Karpas-422 (cell line): ENCODE measurements around the gene CASP4. TPM values are rescaled to one million over a fixed set of nuclear protein-coding genes. Genes with fewer than 3 reads are reported as not detected.

Source experiments
- DNase-seq: peaks from one replicate; pipeline ENCODE4 v3.0.0-alpha.2; 2015
- H2AFZ ChIP-seq: fragments of 200-600 bp; sonication (generic); 2 replicates; pipeline ENCODE4 v1.6.1; 2014; ENCODE audit warnings: antibody characterized with exemption, low read length, mixed read lengths
- H3K27ac ChIP-seq: fragments of 200-600 bp; sonication (generic); 2 replicates; pipeline ENCODE4 v1.5.1; 2014; ENCODE audit warnings: mild to moderate bottlenecking, low read length, moderate library complexity
- H3K27me3 ChIP-seq: fragments of 200-600 bp; sonication (generic); 2 replicates; pipeline ENCODE4 v1.6.1; 2014; ENCODE audit warnings: low read length, mixed read lengths
- H3K36me3 ChIP-seq: fragments of 200-600 bp; sonication (generic); 2 replicates; pipeline ENCODE4 v1.6.1; 2014; ENCODE audit warnings: low read length, mixed read lengths; ENCODE audit not compliant: insufficient read depth
- H3K4me1 ChIP-seq: fragments of 200-600 bp; sonication (generic); 2 replicates; pipeline ENCODE4 v1.6.1; 2014; ENCODE audit warnings: mild to moderate bottlenecking, low read length, mixed read lengths
- H3K4me2 ChIP-seq: fragments of 200-600 bp; sonication (generic); 2 replicates; pipeline ENCODE4 v1.6.1; 2014; ENCODE audit warnings: low read length, low read depth, mild to moderate bottlenecking; ENCODE audit not compliant: poor library complexity, severe bottlenecking
- H3K4me3 ChIP-seq: fragments of 200-600 bp; sonication (generic); 2 replicates; pipeline ENCODE4 v1.5.1; 2014; ENCODE audit warnings: mild to moderate bottlenecking, antibody characterized with exemption, low read length, mixed read lengths
- H3K79me2 ChIP-seq: fragments of 200-600 bp; sonication (generic); 2 replicates; pipeline ENCODE4 v1.6.1; 2014; ENCODE audit warnings: mild to moderate bottlenecking, low read length, mixed read lengths
- H3K9ac ChIP-seq: fragments of 200-600 bp; sonication (generic); 2 replicates; pipeline ENCODE4 v1.6.0; 2014; ENCODE audit warnings: low read length
- H3K9me2 ChIP-seq: fragments of 200-600 bp; sonication (generic), shearing (Covaris generic); replicated peaks from 2 replicates; pipeline ENCODE4 v1.6.0; 2014; ENCODE audit warnings: mild to moderate bottlenecking, low read length, moderate library complexity; ENCODE audit not compliant: insufficient read depth
- H3K9me3 ChIP-seq: fragments of 300-700, 200-600 bp; sonication (generic); 2 replicates; pipeline ENCODE4 v1.6.1; 2014; ENCODE audit warnings: low read length, mixed read lengths
- H4K20me1 ChIP-seq: fragments of 200-600 bp; sonication (generic); 2 replicates; pipeline ENCODE4 v1.6.1; 2014; ENCODE audit warnings: mild to moderate bottlenecking, antibody characterized with exemption, low read length, low read depth; ENCODE audit not compliant: insufficient read depth
- total RNA-seq: library from RNA; depleted of rRNA; stranded (reverse); fragments of >200 nt; shearing (Covaris generic); gene quantifications from 2 replicates; pipeline ENCODE4 v1.2.3, GENCODE V29; 2014; ENCODE audit warnings: low replicate concordance; rRNA removed

The CASP4 gene
- 23.4 and 44.7 TPM in 2 replicates for total RNA-seq

DNA sequence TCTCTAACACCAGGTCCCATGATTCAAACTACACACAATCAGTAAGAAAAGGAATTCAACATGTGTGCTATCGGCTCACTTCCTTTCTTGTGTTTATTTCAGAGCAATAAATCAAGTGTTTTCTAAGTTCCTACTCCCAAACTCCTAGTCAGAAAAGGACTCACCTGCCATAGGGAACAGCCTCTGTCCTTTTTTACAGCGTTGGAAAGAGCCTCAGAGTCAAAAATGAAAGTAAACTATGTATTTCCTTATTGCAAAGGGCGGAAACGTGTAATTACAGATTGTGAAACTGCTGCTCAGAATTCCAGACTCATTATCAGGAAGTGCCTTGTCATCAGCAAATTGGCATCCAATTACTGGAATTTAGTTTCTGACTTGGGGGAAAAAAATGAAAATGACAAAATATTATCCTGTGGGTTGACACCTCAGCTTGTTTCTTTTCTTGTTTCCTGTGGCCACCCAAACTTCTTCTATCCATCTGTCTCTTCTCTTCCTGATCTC is at the start of gene CASP4:
CASP4 (minus strand) TSS at position 220 of the 501 bp plus-strand sequence; CDS start at position 171, 49 bp downstream.
- Histone ChIP-seq H3K27me3 (peaks cover under 1% of the 10 kb centered on the region; the same call in 1 of the 2 replicates), H3K4me1 (peaks cover 15% of the 10 kb centered on the region), H3K9me3 (no peaks in the 10 kb centered on the region), H3K79me2 (no peaks in the 10 kb centered on the region), H2AFZ (peak within 1 kb of the TSS; percentile 73), H3K36me3 (no peaks in the 10 kb centered on the region), H3K9me2 (0 out of 2 replicates have a peak, but pooled peaks cover 4% of the 10 kb centered on the region), H3K9ac (peak within 1 kb of the TSS; percentile 56), H3K4me2 (peak within 1 kb of the TSS; percentile 67), H3K27ac (no peak within 1 kb of the TSS), H3K4me3 (peak within 1 kb of the TSS; percentile 65), H4K20me1 (no peaks in the 10 kb centered on the region)
- DNase-seq: peak; percentile 67

GRCh38 chr11:105007463-105007862 is 39.1 kb upstream of the CASP4 start:
- Histone ChIP-seq H3K4me3 (no peak overlapping the region), H3K27ac (no peak overlapping the region), H2AFZ (no peak overlapping the region), H3K79me2 (no peaks in the 10 kb centered on the region), H3K36me3 (no peaks in the 10 kb centered on the region), H3K27me3 (no peaks in the 10 kb centered on the region), H3K4me2 (no peak overlapping the region), H3K4me1 (no peaks in the 10 kb centered on the region), H3K9me3 (no peaks in the 10 kb centered on the region), H3K9ac (no peak overlapping the region), H4K20me1 (no peaks in the 10 kb centered on the region), H3K9me2 (no peaks in the 10 kb centered on the region)
- DNase-seq: no peak

GRCh38 chr11:105005451-105005845 is 37.1 kb upstream of the CASP4 start:
- Histone ChIP-seq H3K4me3 (no peak overlapping the region), H3K27ac (no peak overlapping the region), H3K9me2 (no peaks in the 10 kb centered on the region), H3K36me3 (no peaks in the 10 kb centered on the region), H3K27me3 (no peaks in the 10 kb centered on the region), H3K4me1 (no peaks in the 10 kb centered on the region), H2AFZ (no peak overlapping the region), H3K9ac (no peak overlapping the region), H3K79me2 (no peaks in the 10 kb centered on the region), H3K4me2 (no peak overlapping the region), H3K9me3 (no peaks in the 10 kb centered on the region), H4K20me1 (no peaks in the 10 kb centered on the region)
- no peak for DNase-seq

GRCh38 chr11:105004021-105004420 is 35.6 kb upstream of the CASP4 start:
- Histone ChIP-seq H3K9ac (no peak overlapping the region), H3K9me2 (no peaks in the 10 kb centered on the region), H3K27ac (no peak overlapping the region), H3K4me3 (no peak overlapping the region), H3K36me3 (no peaks in the 10 kb centered on the region), H3K4me1 (no peaks in the 10 kb centered on the region), H3K79me2 (no peaks in the 10 kb centered on the region), H3K4me2 (no peak overlapping the region), H2AFZ (no peak overlapping the region), H4K20me1 (no peaks in the 10 kb centered on the region), H3K9me3 (no peaks in the 10 kb centered on the region), H3K27me3 (no peaks in the 10 kb centered on the region)
- DNase-seq: no peak

GRCh38 chr11:105003151-105003550 is 34.8 kb upstream of the CASP4 start:
- H3K9ac ChIP-seq: no peak overlapping the region
- H3K4me2 ChIP-seq: no peak overlapping the region
- no peaks in the 10 kb centered on the region for H3K27me3 ChIP-seq
- DNase-seq: no peak
- H3K36me3 ChIP-seq: no peaks in the 10 kb centered on the region
- no peak overlapping the region for H2AFZ ChIP-seq
- no peaks in the 10 kb centered on the region for H4K20me1 ChIP-seq
- no peaks in the 10 kb centered on the region for H3K4me1 ChIP-seq
- H3K27ac ChIP-seq: no peak overlapping the region
- no peaks in the 10 kb centered on the region for H3K9me3 ChIP-seq
- H3K4me3 ChIP-seq: no peak overlapping the region
- no peaks in the 10 kb centered on the region for H3K79me2 ChIP-seq
- no peaks in the 10 kb centered on the region for H3K9me2 ChIP-seq

- H3K9me2 ChIP-seq: no peaks in the 10 kb centered on the region
- H3K27ac ChIP-seq: no peak overlapping the region
Measured at GRCh38 chr11:105000797-105001196, 32.4 kb upstream of the CASP4 start.

GRCh38 chr11:105000167-105000566 is 31.8 kb upstream of the CASP4 start:
- Histone ChIP-seq H3K4me3 (no peak overlapping the region), H3K27me3 (no peaks in the 10 kb centered on the region), H3K4me2 (no peak overlapping the region), H3K9ac (no peak overlapping the region), H3K4me1 (no peaks in the 10 kb centered on the region), H3K36me3 (no peaks in the 10 kb centered on the region), H2AFZ (no peak overlapping the region), H4K20me1 (no peaks in the 10 kb centered on the region), H3K79me2 (no peaks in the 10 kb centered on the region), H3K27ac (no peak overlapping the region), H3K9me2 (no peaks in the 10 kb centered on the region), H3K9me3 (no peaks in the 10 kb centered on the region)
- peak; percentile 64 for DNase-seq

More at GRCh38 chr11:105000797-105001196, 32.4 kb upstream of the CASP4 start:
- DNase-seq: peak; percentile 90
- Histone ChIP-seq H3K9ac (no peak overlapping the region), H3K27me3 (no peaks in the 10 kb centered on the region), H3K36me3 (no peaks in the 10 kb centered on the region), H2AFZ (no peak overlapping the region), H3K9me3 (no peaks in the 10 kb centered on the region), H4K20me1 (no peaks in the 10 kb centered on the region), H3K4me3 (no peak overlapping the region), H3K79me2 (no peaks in the 10 kb centered on the region), H3K4me2 (no peak overlapping the region), H3K4me1 (no peaks in the 10 kb centered on the region)

- no peak for DNase-seq
- no peaks in the 10 kb centered on the region for H3K79me2 ChIP-seq
- no peaks in the 10 kb centered on the region for H3K9me3 ChIP-seq
- no peaks in the 10 kb centered on the region for H3K27me3 ChIP-seq
- H3K9me2 ChIP-seq: no peaks in the 10 kb centered on the region
- no peaks in the 10 kb centered on the region for H3K36me3 ChIP-seq
- H2AFZ ChIP-seq: no peak overlapping the region
- no peak overlapping the region for H3K4me3 ChIP-seq
- no peak overlapping the region for H3K4me2 ChIP-seq
- no peaks in the 10 kb centered on the region for H4K20me1 ChIP-seq
- H3K27ac ChIP-seq: no peak overlapping the region
- no peaks in the 10 kb centered on the region for H3K4me1 ChIP-seq
- H3K9ac ChIP-seq: no peak overlapping the region
Measured at GRCh38 chr11:104999721-105000120, 31.3 kb upstream of the CASP4 start.
